HEK293T (cell line): ENCODE results near the gene RAET1G.
A peak's percentile ranks its signal among the peaks of the same experiment; 100 is the strongest.

ENCODE experiments used
- CTCF ChIA-PET: fragments of 350-600 bp; formaldehyde crosslinking; extraction: SDS; loops from one replicate; lab custom pipeline; 2021; ENCODE audit warnings: antibody characterized with exemption, inconsistent platforms; lab: Yijun Ruan, JAX
- POLR2A ChIA-PET: fragments of 350-600 bp; formaldehyde crosslinking; extraction: SDS; loops from one replicate; lab custom pipeline; 2020; ENCODE audit warnings: antibody characterized with exemption, inconsistent platforms; lab: Yijun Ruan, JAX
- DNase-seq: peaks from one replicate; pipeline ENCODE4 v3.0.0; 2012; ENCODE audit warnings: mixed read lengths; ENCODE audit errors: extremely low spot score
- ARNT ChIP-seq: fragments of 450-650 bp; IDR thresholded peaks from 2 replicates; pipeline ENCODE4 v1.6.1; 2017; ENCODE audit warnings: mild to moderate bottlenecking
- BHLHE40 ChIP-seq: fragments of 450-650 bp; IDR thresholded peaks from 2 replicates; pipeline ENCODE4 v1.6.1; 2016; ENCODE audit warnings: mild to moderate bottlenecking, moderate library complexity, borderline replicate concordance
- CTBP1 ChIP-seq: fragments of 450-650 bp; IDR thresholded peaks from 2 replicates; pipeline ENCODE4 v1.6.1; 2016; ENCODE audit warnings: borderline replicate concordance
- ELF4 ChIP-seq: fragments of 450-650 bp; IDR thresholded peaks from 2 replicates; pipeline ENCODE4 v1.6.1; 2017; ENCODE audit warnings: antibody characterized with exemption
- FOXA1 ChIP-seq: fragments of 450-650 bp; IDR thresholded peaks from 2 replicates; pipeline ENCODE4 v1.6.1; 2016; ENCODE audit warnings: mild to moderate bottlenecking
- FOXK2 ChIP-seq: fragments of 450-650 bp; IDR thresholded peaks from 2 replicates; pipeline ENCODE4 v1.6.1; 2016; ENCODE audit warnings: mild to moderate bottlenecking
- FOXM1 ChIP-seq: fragments of 450-650 bp; IDR thresholded peaks from 2 replicates; pipeline ENCODE4 v1.6.1; 2017; ENCODE audit warnings: mild to moderate bottlenecking, borderline replicate concordance
- HDGF ChIP-seq: fragments of 450-650 bp; IDR thresholded peaks from 2 replicates; pipeline ENCODE4 v1.6.1; 2017; ENCODE audit warnings: antibody characterized with exemption, borderline replicate concordance
- L3MBTL2 ChIP-seq: fragments of 450-650 bp; conservative IDR thresholded peaks from 2 replicates; pipeline ENCODE4 v1.6.1; 2016; ENCODE audit warnings: mild to moderate bottlenecking
- LEF1 ChIP-seq: fragments of 450-650 bp; IDR thresholded peaks from 2 replicates; pipeline ENCODE4 v1.6.1; 2017; ENCODE audit warnings: mild to moderate bottlenecking, borderline replicate concordance
- NFRKB ChIP-seq: fragments of 450-650 bp; IDR thresholded peaks from 2 replicates; pipeline ENCODE4 v1.6.1; 2016; ENCODE audit warnings: mild to moderate bottlenecking, moderate library complexity
- SP1 ChIP-seq: fragments of 450-650 bp; IDR thresholded peaks from 2 replicates; pipeline ENCODE4 v1.6.1; 2017
- SUZ12 ChIP-seq: fragments of 450-650 bp; IDR thresholded peaks from 2 replicates; pipeline ENCODE4 v1.6.1; 2016; ENCODE audit warnings: mild to moderate bottlenecking
- TARDBP ChIP-seq: fragments of 450-650 bp; IDR thresholded peaks from 2 replicates; pipeline ENCODE4 v1.6.1; 2016
- ZNF384 ChIP-seq: fragments of 450-650 bp; IDR thresholded peaks from 2 replicates; pipeline ENCODE4 v1.6.1; 2016
- TF ChIP-seq, protein P1 (sequence below): fragments of 450-650 bp; IDR thresholded peaks from 2 replicates; pipeline ENCODE4 v1.6.1; 2016

RAET1G gene

DNA sequence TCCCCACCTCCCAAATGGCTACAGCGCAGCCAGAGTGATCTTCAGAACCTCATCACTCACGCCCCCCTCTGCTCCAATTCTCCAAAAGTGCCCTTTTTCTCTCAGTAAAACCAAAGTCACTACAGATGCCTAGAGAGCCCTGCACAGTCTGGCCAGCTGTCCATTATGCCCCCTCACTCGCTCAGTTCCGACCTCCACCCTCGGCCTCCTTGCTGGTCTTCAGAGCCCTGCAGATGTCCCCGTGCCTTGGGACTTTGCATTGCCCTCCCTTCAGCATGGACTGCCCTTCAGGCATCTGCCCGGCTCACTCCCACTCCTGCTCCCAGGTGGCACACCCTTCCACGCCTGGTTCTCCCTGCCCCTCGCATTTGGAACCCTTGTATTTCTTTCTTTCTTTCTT is 24.0 kb downstream of the RAET1G start:
- DNase-seq: no peak
- CTCF ChIA-PET: interaction anchor here (0.6 to 1.1 kb wide), 4 partner anchors 16 to 59 kb away, joined by 3 to 4 read pairs (median 4); no protein-coding TSS in a partner anchor
- POLR2A ChIA-PET: interaction anchor here (1.0 kb wide), 1 partner anchor 181 kb away, joined by 3 read pairs; no protein-coding TSS in a partner anchor
- TF ChIP-seq ARNT (no peak), SUZ12 (no peak), FOXM1 (no peak), ZNF384 (no peak), NFRKB (no peak), LEF1 (no peak), CTBP1 (no peak), ELF4 (no peak), SP1 (no peak), TARDBP (no peak), FOXA1 (no peak), HDGF (no peak), BHLHE40 (no peak), FOXK2 (no peak), L3MBTL2 (no peak)
- TF ChIP-seq, protein P1, sequence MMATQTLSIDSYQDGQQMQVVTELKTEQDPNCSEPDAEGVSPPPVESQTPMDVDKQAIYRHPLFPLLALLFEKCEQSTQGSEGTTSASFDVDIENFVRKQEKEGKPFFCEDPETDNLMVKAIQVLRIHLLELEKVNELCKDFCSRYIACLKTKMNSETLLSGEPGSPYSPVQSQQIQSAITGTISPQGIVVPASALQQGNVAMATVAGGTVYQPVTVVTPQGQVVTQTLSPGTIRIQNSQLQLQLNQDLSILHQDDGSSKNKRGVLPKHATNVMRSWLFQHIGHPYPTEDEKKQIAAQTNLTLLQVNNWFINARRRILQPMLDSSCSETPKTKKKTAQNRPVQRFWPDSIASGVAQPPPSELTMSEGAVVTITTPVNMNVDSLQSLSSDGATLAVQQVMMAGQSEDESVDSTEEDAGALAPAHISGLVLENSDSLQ: no peak

DNA sequence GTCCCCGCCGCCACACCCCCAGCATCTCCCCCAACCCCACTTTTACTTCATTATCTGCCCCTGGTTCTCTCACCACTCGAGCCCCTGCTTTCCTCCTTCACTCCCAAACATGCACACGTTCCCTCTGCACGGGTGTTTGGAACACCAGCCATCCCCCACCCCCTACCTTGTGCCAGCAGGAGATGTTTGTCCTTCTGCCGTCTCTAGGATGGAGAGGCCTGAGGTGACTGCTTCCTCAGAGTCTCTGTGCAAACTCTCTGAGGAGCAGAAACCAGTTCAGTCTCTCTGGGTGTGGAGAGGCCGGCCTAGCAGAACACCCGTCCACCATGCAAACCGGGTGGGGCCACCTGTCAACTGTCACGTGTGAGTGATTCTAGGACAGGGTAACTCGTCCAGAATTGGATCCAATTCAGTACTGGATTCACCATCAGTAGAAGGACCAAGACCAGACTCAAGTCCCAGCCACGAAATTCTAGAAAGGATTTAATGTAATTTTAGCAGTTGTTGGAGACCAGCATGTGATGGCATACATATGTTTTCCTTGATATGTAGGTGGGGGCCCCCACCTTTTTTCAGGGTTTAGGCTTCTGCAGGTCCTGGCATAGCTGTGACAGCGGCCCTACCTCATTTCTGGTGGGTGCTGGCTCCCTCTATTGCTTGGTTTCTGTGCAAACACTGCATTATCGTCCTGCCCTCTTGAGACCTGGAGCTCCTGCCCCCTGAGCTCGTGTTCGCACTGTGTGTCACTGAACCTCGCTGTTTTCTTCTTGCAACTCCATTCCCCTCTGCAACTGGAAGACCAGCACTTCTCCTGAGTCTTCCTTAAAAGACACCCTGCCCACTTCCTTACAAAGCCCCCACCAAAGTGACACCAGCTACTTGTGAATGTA is 24.8 kb downstream of the RAET1G start, which contains the start of gene RAET1E:
TSS of gene RAET1E (minus strand) at position 259 of the 890 bp plus-strand sequence. CDS start 7,212 bp downstream, outside the sequence.
- POLR2A ChIA-PET: interaction anchor here (1.0 kb wide), 1 partner anchor 180 kb away, joined by 3 read pairs; no protein-coding TSS in a partner anchor
- CTCF ChIA-PET: interaction anchor here (0.6 to 1.1 kb wide), 5 partner anchors 15 to 58 kb away, joined by 3 to 4 read pairs (median 4); no protein-coding TSS in a partner anchor
- peak; percentile 17 for DNase-seq
- no peak for TF ChIP-seq FOXM1
- TF ChIP-seq L3MBTL2: no peak
- no peak for TF ChIP-seq FOXK2
- TF ChIP-seq LEF1: no peak
- TF ChIP-seq, protein P1: no peak
- no peak for TF ChIP-seq ELF4
- no peak for TF ChIP-seq TARDBP
- no peak for TF ChIP-seq ARNT

DNA sequence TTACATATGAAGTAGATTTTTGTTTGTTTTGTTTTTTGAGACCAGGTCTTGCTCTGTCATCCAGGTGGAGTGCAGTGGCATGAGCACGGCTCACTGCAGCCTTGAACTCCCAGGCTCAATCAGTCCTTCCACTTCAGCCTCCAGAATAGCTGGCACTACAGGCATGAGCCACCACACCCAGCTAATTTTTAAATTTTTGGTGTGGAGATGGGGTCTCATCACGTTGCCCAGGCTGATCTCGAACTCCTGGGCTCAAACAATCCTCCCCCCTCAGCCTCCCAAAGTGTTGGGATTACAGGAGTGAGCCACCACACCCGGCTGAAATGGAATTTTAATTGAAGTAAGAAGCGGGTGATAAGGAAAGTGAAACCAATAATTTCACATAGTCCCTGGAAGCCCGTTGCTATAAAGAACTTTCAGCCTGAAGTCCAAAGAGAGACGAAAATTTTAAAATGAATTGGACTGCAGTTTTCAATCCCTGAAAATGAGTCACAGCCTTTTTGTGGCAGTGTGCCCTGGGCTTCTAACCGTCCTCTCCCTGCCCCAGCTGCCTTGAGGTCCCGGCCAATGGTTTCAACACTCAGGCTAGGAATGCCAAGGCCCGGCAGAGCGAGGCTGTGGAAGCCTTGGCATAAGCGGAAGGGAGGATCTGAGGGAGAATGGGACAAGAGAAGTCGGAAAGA is 25.8 kb downstream of the RAET1G start:
- POLR2A ChIA-PET: no interaction called here
- no peak for TF ChIP-seq SP1
- no peak for TF ChIP-seq SUZ12
- TF ChIP-seq ELF4: no peak
- TF ChIP-seq CTBP1: no peak
- no peak for TF ChIP-seq ARNT
- TF ChIP-seq TARDBP: no peak
- TF ChIP-seq, protein P1: no peak
- no peak for TF ChIP-seq FOXA1
- no peak for TF ChIP-seq FOXM1
- no peak for TF ChIP-seq BHLHE40
- no peak for TF ChIP-seq FOXK2
- no peak for TF ChIP-seq LEF1
- no peak for TF ChIP-seq HDGF
- no peak for TF ChIP-seq L3MBTL2
- CTCF ChIA-PET: interaction anchor here (0.6 kb wide), 1 partner anchor 174 kb away, joined by 3 read pairs; no protein-coding TSS in a partner anchor
- DNase-seq: no peak

DNA sequence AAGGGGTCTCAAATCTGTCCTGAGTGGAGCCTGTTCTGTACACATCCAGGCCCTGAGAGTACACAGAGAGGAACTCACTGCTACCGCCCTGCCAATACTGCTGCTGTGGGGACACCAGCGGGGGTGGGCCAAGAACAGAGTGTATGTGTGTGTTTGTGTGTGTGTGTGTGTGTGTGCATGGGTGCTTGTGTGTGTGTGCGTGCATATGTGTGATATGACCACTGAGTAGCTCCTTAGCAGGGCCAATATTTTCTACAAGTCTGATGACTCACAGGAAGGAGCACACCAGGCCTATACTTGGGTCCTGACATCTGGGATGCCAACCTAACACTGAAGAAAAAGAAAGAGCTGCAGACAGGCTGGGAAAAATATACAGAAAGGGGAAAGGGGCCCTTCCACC is 26.4 kb downstream of the RAET1G start:
- peak; percentile 2 for DNase-seq
- TF ChIP-seq BHLHE40 (no peak), NFRKB (no peak), ZNF384 (no peak), FOXA1 (no peak), L3MBTL2 (no peak)
- ChIA-PET POLR2A (no interaction called here), CTCF (interaction anchor here (0.6 kb wide), 1 partner anchor 175 kb away, joined by 3 read pairs; no protein-coding TSS in a partner anchor)

DNA sequence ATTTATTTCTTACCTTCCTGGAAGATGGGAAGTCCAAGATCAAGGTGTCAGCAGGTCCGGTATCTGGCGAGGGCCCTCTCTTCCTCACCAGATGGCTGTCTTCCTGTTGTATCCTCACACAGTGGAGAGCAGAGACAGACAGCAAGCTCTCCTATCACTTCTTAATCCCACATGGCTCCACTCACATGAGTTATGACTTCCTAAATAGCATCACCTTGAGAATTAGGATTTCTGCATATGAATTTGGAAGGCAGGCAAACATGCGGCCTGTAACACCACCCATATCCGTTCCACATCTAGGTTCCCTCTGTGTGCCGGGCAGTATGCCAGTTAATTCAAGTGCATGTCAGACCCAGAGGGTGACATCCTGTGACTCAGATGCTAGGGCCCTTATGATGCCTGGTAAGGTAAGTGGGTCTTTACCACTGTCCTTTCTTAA is 27.1 kb downstream of the RAET1G start:
- peak; percentile 4 for DNase-seq
- ChIA-PET POLR2A (no interaction called here), CTCF (interaction anchor here (0.6 to 1.2 kb wide), 2 partner anchors 16 to 73 kb away, joined by 4 read pairs; no protein-coding TSS in a partner anchor)
- no peak for TF ChIP-seq ARNT
- TF ChIP-seq ELF4: no peak
- no peak for TF ChIP-seq NFRKB
- no peak for TF ChIP-seq HDGF
- TF ChIP-seq FOXM1: no peak
- TF ChIP-seq CTBP1: no peak
- no peak for TF ChIP-seq FOXK2
- no peak for TF ChIP-seq SP1
- no peak for TF ChIP-seq TARDBP
- TF ChIP-seq L3MBTL2: no peak
- TF ChIP-seq FOXA1: no peak
- TF ChIP-seq LEF1: no peak
